ENCODE data around the gene MRPL39. TPM values are rescaled to one million over a fixed set of nuclear protein-coding genes. Genes with fewer than 3 reads are reported as not detected.

The MRPL39 gene
- total RNA-seq, 4 donors from 2014 or later, result 12.5 to 30.5 (median 28.1) TPM

- 1% methylated on average over 15 to 16 of the region's 41 CpGs for WGBS, 2 donors
- peaks cover 8 to 29% (median 10%) of the 10 kb centered on the region in 3 donors for H3K4me1 ChIP-seq
- intact Hi-C loops (cut with DNase I), result no loop called here
- TF ChIP-seq CTCF (IDR thresholded peaks at IDR 0.05) (no peak), POLR2A (IDR thresholded peaks at IDR 0.05) (no peak)
- peaks cover 0 to 30% (median 0%) of the 10 kb centered on the region in 4 donors for H3K27me3 ChIP-seq
- DNase-seq, result no peak
- no peaks in the 10 kb centered on the region for H3K36me3 ChIP-seq
- H3K27ac ChIP-seq, result peak within 1 kb of the TSS; percentile 75 to 89 (median 86)
- H3K9me3 ChIP-seq, result no peaks in the 10 kb centered on the region
- H3K4me3 ChIP-seq, result peak within 1 kb of the TSS; percentile 41 to 75 (median 63)
These were observed 31.6 kb upstream of the MRPL39 start, which contains the start of gene JAM2 for GRCh38 chr21:25638660-25639550. JAM2 (plus strand) TSS chr21:25639258; CDS start chr21:25639822, 564 bp downstream.

DNA sequence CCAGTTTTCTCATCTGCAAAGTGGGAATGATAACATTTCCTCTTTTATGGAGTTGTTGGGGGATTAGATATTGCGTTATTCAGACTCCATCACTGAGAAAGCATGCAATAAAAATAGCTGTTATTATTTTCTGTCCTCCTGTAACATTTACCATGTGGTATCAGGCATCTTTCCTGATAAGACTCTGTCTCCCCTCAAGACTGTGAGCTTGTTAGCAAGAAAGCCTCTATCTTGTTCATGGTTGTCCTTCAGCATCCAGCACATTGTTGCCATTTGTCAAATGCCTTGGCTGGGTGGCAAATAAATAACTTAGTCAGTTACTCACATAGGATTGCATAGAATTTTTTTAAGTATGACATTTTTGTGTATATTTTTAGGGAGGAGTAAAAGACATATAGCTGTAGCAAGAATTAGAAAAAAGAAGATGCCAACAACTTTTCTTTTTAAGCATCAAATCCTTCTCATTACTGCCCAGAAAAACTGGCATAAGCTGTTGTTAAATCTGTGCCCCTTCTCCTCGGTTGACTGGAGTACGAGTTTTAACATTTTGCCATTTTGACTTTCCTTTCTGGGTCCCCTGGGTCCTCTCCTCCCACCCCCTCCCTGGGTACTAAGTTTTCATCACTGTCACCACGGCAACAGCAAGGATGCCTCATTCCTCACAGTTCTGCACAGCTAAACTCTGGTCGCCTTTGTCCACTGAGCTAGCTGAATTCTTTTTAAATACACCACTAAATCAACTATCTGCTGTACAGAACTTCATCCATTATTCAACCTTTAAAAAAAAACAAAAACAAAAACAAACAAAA is 30.8 kb upstream of the MRPL39 start:
- TF ChIP-seq POLR2A (IDR thresholded peaks at IDR 0.05) (no peak), CTCF (IDR thresholded peaks at IDR 0.05) (no peak)
- intact Hi-C loops (cut with DNase I), result no loop called here
- peak overlapping the region in 1 of 4 donors; percentile 58 for H3K4me3 ChIP-seq
- DNase-seq, result no peak
- H3K4me1 ChIP-seq, result peaks cover 8 to 29% (median 10%) of the 10 kb centered on the region in 3 donors
- WGBS, 2 donors, result 42 to 58% methylated on average over 5 of the region's 5 CpGs
- H3K27ac ChIP-seq, result peak overlapping the region in 2 of 4 donors; percentile 85 to 89
- H3K36me3 ChIP-seq, result no peaks in the 10 kb centered on the region
- peaks cover 0 to 30% (median 0%) of the 10 kb centered on the region in 4 donors for H3K27me3 ChIP-seq
- H3K9me3 ChIP-seq, result no peaks in the 10 kb centered on the region

DNA sequence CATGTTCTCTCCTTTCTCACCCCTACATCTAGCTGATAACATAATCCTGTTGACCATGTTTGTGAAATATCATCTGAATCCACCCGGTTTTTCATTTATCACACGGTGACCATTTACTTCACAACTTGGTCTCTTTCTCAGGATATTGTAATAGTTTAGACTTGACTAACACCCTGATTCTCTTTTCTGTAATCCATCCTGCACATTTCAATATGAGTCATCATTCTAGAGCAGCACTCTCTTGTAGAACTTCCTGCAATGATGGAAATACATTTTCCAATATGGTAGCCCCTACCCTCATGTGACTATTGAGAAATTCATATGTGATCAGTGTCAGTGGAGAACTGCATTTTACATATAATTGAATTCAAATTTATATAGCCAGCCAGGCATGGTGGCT is 29.4 kb upstream of the MRPL39 start:
- H3K4me3 ChIP-seq, result no peak overlapping the region
- intact Hi-C loops (cut with DNase I), result no loop called here
- H3K27me3 ChIP-seq, result peaks cover 0 to 30% (median 0%) of the 10 kb centered on the region in 4 donors
- H3K9me3 ChIP-seq, result no peaks in the 10 kb centered on the region
- no peak overlapping the region for H3K27ac ChIP-seq
- no peak for DNase-seq
- TF ChIP-seq CTCF (IDR thresholded peaks at IDR 0.05) (no peak), POLR2A (IDR thresholded peaks at IDR 0.05) (no peak)
- WGBS, 2 donors, result 67 to 74% methylated on average over 2 of the region's 2 CpGs
- H3K4me1 ChIP-seq, result peaks cover 8 to 29% (median 10%) of the 10 kb centered on the region in 3 donors
- no peaks in the 10 kb centered on the region for H3K36me3 ChIP-seq

- H3K27me3 ChIP-seq, result peaks cover 0 to 28% (median 0%) of the 10 kb centered on the region in 4 donors
- H3K4me1 ChIP-seq, result peaks cover 8 to 23% (median 10%) of the 10 kb centered on the region in 3 donors
- WGBS, 2 donors, result 71 to 81% methylated on average over 8 of the region's 8 CpGs
- intact Hi-C loops (cut with DNase I), result no loop called here
- no peaks in the 10 kb centered on the region for H3K36me3 ChIP-seq
- DNase-seq, result no peak
- no peak overlapping the region for H3K27ac ChIP-seq
- TF ChIP-seq CTCF (IDR thresholded peaks at IDR 0.05) (no peak), POLR2A (IDR thresholded peaks at IDR 0.05) (no peak)
- no peak overlapping the region for H3K4me3 ChIP-seq
- no peaks in the 10 kb centered on the region for H3K9me3 ChIP-seq
These were observed 28.0 kb upstream of the MRPL39 start for GRCh38 chr21:25635310-25635709.
